T-helper 2 cell treated with Interferon-gamma antibody and Interleukin-4, amounts not matched to agents 5 μg/mL and 100 μg/mL, for 36 hours (primary cell): Measurements from ENCODE around the gene CORO2B.

Experiments used
- DNase-seq: peaks from one replicate; pipeline ENCODE4 v3.0.0; 2021; ENCODE audit warnings: low spot score
- H3K27ac Mint-ChIP-seq: one replicate; pipeline ENCODE4 v1.8.0; 2021; ENCODE audit warnings: mild to moderate bottlenecking, mixed read lengths
- H3K27me3 Mint-ChIP-seq: one replicate; pipeline ENCODE4 v1.8.0; 2021; ENCODE audit warnings: low read depth, mixed read lengths
- H3K36me3 Mint-ChIP-seq: one replicate; pipeline ENCODE4 v1.8.0; 2021; ENCODE audit warnings: low read depth, mixed read lengths
- H3K4me1 Mint-ChIP-seq: one replicate; pipeline ENCODE4 v1.8.0; 2021; ENCODE audit warnings: low read depth, mixed read lengths
- H3K4me3 Mint-ChIP-seq: one replicate; pipeline ENCODE4 v1.8.0; 2022; ENCODE audit warnings: mild to moderate bottlenecking, moderate library complexity, mixed read lengths
- H3K9me3 Mint-ChIP-seq: one replicate; pipeline ENCODE4 v1.8.0; 2021; ENCODE audit warnings: mixed read lengths

Gene CORO2B

DNA sequence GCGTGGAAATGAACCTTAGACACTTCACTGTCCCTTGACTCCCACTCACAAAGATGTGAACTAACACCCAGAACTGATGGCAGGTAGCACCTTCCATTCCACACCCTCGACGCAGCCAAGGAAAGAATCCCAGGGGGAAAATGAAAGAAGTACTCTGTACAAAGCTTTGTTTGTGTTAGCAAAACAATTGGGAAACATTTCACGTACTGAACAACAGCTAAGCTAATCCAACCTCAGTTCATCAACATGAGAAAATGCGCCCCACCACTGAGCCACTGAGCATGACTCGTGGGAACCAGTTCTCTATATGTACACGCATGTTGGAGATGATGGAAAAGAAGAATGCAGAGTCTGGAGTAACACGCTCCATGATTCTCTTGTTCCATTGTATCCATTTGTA lies 32.0 kb downstream of the CORO2B start:
- Mint-ChIP-seq H3K27ac (no peak overlapping the region), H3K36me3 (no peaks in the 10 kb centered on the region), H3K4me3 (no peak overlapping the region), H3K27me3 (peaks cover 4% of the 10 kb centered on the region), H3K9me3 (no peaks in the 10 kb centered on the region), H3K4me1 (no peaks in the 10 kb centered on the region)
- DNase-seq, result no peak

DNA sequence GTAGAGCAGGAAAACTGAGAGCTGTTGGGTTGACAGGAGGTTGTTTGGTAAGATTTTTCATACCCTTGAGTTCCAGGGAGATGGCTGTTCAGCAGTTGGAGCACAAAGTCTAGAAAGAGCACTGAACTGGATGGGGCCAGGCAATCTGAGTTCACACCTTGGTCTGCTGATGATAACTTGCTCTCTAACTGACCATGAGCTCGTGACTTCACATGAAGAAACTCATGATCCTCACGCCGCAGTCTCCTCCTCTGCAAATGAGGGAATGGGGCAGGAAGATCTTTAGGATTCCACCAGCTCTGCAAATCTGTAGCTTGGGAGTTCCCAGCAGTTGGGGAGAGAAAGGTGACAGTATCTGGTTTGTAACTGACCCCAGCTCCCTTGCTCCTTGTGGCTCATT lies 33.7 kb downstream of the CORO2B start:
- Mint-ChIP-seq H3K27me3 (peaks cover 4% of the 10 kb centered on the region), H3K4me3 (no peak overlapping the region), H3K4me1 (no peaks in the 10 kb centered on the region), H3K27ac (no peak overlapping the region), H3K9me3 (no peaks in the 10 kb centered on the region), H3K36me3 (no peaks in the 10 kb centered on the region)
- no peak for DNase-seq

DNA sequence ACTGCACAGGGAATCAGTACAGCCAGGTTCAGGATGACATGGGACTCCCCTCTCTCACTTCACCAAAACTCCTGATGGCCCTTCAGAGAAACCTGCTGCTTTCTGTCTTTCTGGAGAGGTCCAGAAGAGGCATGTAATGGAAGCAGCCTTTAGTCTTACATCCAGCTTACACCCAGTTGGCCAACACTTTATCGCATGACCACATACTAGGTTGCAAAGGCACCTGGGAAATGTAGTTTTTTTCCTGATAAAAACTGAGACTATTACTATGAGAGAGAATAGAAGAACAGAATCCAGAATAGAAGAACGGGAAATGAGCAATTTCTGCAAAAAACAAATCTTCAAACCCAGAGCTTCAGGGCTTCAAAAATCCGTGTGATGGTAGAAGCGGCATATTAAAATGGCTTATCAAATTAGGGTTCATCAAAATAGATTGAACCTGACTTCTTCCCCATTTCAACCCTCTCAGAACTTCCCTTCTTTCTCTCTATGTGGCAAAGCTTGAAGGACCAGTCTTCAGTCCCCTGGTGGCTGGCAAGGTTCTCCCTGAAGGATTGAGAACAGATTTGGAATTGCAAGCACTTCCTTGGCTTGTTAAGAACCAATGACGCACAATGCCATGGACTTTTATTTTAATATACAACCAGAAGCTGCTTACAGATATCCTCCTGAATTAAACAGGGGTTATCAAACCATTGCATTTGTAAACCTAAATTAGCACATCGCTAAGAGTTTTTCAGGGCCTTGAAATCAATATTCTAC lies 34.4 kb downstream of the CORO2B start:
- Mint-ChIP-seq H3K27ac (no peak overlapping the region), H3K4me1 (no peaks in the 10 kb centered on the region), H3K36me3 (no peaks in the 10 kb centered on the region), H3K27me3 (peaks cover 4% of the 10 kb centered on the region), H3K9me3 (no peaks in the 10 kb centered on the region), H3K4me3 (no peak overlapping the region)
- no peak for DNase-seq

DNA sequence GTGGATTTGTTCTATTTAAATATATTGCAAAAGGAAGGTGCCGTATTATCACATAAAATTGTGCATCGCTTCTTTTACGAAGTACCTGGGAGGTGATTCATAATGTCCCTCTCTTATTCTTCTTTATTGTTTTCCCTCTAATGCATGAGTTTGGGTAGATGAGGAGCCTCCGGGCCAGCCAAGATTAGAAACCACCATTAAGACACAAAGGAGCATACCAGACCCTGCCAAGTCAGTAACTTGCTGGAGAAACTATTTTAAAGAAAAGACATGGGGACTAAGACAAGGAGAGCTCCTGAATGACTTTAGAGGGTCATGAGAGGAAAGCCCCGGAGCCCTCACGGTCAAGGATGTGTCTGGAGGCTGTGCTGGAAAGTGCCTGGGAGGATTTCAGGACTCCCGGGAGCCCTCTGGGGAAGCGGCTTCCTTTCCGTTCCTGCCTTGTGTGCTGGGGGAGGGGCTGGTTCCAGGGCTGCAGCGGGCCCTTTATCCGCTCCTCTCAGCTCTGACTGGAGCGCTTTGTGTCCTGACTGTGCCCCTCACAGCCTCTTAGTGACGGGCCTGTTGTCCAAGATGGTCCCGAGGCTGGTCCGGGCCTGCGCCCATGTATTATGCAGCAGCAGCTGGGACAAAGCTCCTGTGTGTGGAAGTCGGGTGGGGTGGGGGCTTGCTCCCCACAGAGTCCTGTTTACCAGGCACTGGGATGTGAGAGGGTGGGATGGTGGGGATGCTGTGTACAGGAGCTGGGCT lies 35.7 kb downstream of the CORO2B start:
- DNase-seq, result no peak
- Mint-ChIP-seq H3K4me1 (no peaks in the 10 kb centered on the region), H3K27ac (no peak overlapping the region), H3K36me3 (no peaks in the 10 kb centered on the region), H3K4me3 (no peak overlapping the region), H3K9me3 (no peaks in the 10 kb centered on the region), H3K27me3 (peaks cover 4% of the 10 kb centered on the region)

DNA sequence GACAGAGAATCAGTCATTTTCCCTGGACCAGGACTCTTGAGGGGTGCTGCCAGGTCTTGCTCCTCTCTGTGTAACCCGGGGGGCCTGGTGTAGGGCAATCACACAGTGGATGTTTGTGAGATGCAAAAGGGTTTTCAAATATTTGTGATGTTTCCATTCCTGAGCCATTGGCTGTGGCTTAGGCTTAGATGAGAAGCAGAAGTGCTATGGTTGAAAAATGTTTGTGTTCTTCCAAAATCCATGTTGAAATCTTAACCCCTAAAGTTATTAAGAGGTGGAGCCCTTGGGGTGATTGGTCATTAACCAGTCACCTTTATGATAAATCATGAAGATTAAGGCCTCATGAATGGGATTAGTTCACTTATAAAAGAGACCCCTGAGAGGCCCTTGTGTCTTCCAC lies 36.5 kb downstream of the CORO2B start:
- no peaks in the 10 kb centered on the region for H3K9me3 Mint-ChIP-seq
- peaks cover 4% of the 10 kb centered on the region for H3K27me3 Mint-ChIP-seq
- no peaks in the 10 kb centered on the region for H3K36me3 Mint-ChIP-seq
- DNase-seq, result no peak
- no peak overlapping the region for H3K27ac Mint-ChIP-seq
- H3K4me1 Mint-ChIP-seq, result no peaks in the 10 kb centered on the region
- H3K4me3 Mint-ChIP-seq, result no peak overlapping the region

DNA sequence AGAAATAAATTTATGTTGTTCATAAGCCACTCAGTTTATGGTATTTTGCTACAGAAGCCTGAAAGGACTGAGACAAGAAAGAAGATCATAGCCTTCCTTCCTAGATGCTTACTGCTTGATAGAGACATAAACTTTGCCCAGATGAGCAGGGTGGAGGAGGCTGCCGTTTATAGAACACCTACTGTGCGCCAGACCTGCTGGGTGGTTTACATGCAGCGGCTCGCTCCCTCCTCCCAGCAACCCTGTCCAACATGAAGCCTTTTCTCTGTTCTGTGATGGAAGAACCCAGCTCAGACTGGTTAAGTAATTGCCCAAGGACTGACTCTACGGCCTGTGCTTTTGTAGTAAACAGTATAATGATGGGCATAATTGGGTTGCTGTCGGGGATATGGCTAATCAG lies 37.0 kb downstream of the CORO2B start:
- Mint-ChIP-seq H3K4me3 (no peak overlapping the region), H3K9me3 (no peaks in the 10 kb centered on the region), H3K27me3 (peaks cover 4% of the 10 kb centered on the region), H3K27ac (no peak overlapping the region), H3K4me1 (no peaks in the 10 kb centered on the region), H3K36me3 (no peaks in the 10 kb centered on the region)
- no peak for DNase-seq

DNA sequence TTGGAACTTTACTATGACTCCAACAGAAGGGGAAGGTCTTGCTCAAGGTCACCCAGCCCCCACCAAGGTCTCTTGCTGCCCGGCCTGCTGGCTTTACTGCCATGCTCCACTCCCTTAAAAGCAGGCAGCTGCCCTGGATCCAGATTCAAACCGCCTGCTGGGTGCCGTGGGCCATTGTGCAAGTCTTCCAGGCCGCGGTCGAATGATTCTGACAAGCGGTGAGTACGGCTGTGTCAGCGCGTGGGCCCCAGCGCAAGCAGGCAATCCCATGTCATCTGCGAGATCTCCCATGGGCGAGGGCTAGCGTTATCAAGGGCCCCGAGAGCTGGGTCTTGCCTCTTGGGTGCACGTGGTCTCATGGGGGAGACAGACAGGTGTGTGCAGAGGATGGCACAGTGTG lies 37.6 kb downstream of the CORO2B start:
- no peak for DNase-seq
- Mint-ChIP-seq H3K27ac (no peak overlapping the region), H3K36me3 (no peaks in the 10 kb centered on the region), H3K4me1 (no peaks in the 10 kb centered on the region), H3K27me3 (peaks cover 4% of the 10 kb centered on the region), H3K4me3 (no peak overlapping the region), H3K9me3 (no peaks in the 10 kb centered on the region)

DNA sequence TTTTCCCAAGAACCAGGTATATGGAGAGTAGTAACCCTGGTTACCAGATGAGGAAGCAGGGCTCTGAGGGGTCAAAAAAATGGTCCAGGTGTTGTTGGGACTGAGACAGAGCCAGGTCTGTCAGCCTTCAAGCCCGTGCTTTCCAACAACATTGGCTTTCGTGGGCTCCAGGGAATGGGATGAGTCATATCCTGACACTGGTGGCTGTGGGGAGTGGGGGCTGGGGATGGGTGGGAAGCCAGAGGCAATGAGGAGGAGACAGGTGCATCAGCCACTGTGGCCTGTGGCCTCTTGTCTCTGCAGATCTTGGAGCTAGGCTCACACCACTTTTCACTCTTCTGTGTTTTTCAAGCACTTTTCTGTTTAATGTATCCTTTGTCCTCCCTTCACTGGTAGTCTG lies 38.2 kb downstream of the CORO2B start:
- Mint-ChIP-seq H3K4me3 (no peak overlapping the region), H3K36me3 (no peaks in the 10 kb centered on the region), H3K27ac (no peak overlapping the region), H3K27me3 (peaks cover 4% of the 10 kb centered on the region), H3K9me3 (no peaks in the 10 kb centered on the region), H3K4me1 (no peaks in the 10 kb centered on the region)
- DNase-seq, result no peak

DNA sequence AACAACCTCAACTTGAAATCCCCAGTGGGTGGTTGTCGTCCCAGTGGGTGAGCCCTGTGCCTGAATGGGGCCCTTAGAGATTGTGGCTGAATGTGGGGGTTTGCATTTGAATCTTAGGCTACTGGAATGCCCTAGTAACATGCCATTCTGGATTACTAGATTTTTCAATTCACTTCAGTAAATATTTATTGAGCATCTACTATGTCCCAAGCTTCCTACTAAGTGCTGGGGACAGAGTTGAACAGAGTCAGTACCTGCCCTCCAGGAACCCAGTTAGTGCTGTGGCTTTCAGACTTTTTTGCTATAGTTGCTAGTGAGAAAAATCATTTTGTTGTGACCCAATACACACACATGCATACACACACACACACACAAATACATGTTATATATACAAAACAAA lies 39.0 kb downstream of the CORO2B start:
- no peaks in the 10 kb centered on the region for H3K9me3 Mint-ChIP-seq
- no peaks in the 10 kb centered on the region for H3K4me1 Mint-ChIP-seq

DNA sequence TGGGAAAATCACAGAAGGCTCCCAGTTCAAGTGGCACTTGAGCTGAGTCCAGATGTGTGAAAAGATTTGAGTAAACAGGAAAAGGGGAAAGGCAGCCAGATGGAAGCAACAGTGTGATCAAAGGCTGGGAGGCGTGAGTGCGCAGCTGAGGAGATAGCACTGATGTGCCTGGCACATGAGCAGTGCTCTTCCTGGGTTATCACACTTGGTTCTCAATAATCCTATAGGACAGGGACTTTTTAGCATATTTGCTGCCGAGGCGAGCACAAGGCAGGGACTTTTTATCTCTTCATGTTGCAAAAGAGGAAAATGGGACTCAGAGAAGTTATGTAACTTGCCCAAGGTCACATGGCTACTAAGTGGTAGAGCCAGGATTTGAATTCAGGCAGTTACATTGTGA lies 39.6 kb downstream of the CORO2B start:
- Mint-ChIP-seq H3K27ac (no peak overlapping the region), H3K9me3 (no peaks in the 10 kb centered on the region), H3K27me3 (no peaks in the 10 kb centered on the region), H3K4me1 (no peaks in the 10 kb centered on the region), H3K4me3 (no peak overlapping the region), H3K36me3 (no peaks in the 10 kb centered on the region)
- DNase-seq, result no peak

More for the DNA sequence above, 39.0 kb downstream of the CORO2B start:
- H3K36me3 Mint-ChIP-seq, result no peaks in the 10 kb centered on the region
- no peak overlapping the region for H3K27ac Mint-ChIP-seq
- no peaks in the 10 kb centered on the region for H3K27me3 Mint-ChIP-seq
- DNase-seq, result no peak
- H3K4me3 Mint-ChIP-seq, result no peak overlapping the region

DNA sequence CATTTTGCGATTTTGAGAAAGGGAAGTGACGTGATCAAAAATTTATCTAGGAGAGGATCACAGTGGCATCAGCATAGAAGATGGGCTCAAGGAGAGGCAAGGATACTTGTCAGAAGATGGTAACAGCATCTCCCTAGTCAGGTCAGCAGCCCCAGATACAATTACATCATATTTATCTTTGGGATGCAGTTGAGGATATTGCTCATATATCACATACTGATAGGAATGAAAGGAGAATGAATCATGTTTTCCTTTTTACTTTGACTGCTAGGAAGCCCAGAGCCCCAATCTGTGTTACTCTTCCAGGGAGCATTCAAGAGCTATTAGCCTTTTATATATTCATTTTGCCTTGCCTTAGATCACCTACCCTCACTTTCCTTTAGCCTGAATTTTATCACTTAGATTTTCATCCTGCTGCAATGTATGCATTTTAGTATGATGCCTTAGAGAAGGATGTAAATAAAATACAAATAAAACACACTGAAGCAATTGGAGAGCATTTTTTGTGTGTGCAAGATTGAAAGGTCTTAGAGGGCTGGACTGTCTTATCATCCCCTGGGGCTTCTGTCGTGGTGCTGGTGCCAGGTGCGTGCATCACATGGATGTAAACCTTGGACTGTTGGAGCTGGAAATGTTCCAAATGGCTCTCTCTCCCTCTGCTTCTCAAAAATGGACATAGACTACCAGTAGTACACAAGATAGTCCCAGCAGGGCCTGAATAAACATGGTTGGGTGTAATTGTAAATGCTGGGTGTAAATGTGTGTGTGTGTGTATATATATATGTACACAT lies 40.3 kb downstream of the CORO2B start:
- no peak for DNase-seq
- H3K4me1 Mint-ChIP-seq, result no peaks in the 10 kb centered on the region
- H3K27me3 Mint-ChIP-seq, result no peaks in the 10 kb centered on the region
- no peak overlapping the region for H3K27ac Mint-ChIP-seq
- H3K9me3 Mint-ChIP-seq, result no peaks in the 10 kb centered on the region
- H3K4me3 Mint-ChIP-seq, result no peak overlapping the region
- H3K36me3 Mint-ChIP-seq, result no peaks in the 10 kb centered on the region

DNA sequence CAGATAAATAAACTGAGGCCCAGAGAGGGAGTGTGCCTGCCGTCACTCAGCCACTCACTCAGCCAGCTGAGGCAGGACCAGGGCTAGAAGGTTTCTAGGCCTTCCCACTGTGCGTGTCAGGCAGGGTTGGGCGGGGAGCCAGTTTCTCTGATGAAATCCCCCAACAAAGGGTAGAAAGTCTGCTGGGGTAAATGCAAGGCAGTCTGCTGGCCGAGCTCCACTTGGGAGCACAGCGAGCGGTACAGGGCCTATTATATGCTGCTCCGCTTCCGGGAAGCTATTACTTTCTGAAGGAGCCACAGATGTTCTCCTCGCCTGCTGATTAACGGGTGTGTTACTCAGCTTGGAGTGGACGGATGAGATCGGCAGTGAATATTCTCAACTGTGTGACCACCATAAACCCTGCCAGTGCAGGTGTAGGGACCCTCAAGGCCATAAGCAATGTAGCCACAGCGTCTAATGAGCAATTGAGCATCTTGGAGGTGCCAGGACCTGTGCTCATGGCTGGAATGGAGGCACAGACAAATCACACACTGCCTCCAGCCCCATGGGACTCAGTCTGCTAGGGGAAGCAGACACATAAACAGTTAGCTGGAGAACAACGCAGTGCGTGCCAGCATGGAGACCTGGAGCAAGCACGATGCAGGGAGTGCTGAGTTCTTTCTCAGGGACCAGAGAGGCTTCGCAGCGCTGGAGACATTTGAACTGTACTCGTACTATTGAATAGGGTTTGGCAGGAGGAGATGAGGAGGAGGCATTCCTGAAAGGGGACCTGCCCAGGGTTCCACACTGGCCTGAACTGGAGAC lies 42.1 kb downstream of the CORO2B start:
- H3K27ac Mint-ChIP-seq, result no peak overlapping the region
- no peaks in the 10 kb centered on the region for H3K27me3 Mint-ChIP-seq
- DNase-seq, result no peak

DNA sequence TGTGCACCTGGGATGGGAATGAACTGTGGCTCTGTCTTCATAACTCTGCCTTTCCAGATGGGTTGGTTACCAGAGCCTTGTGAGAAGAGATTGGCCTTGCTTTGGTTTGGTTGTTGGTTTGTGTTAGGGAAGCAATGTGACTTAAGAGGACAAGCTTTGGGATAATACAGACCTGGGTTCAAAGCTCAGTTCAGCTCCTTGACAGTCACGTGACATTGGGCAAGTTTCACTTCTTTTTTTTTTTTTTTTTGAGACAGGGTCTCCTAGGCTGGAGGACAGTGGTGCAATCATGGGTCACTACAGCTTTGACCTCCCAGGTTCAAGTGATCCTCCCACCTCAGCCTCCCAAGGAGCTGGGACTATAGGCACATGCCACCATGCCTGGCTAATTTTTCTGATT lies 42.7 kb downstream of the CORO2B start:
- H3K4me1 Mint-ChIP-seq, result no peaks in the 10 kb centered on the region
- no peak overlapping the region for H3K4me3 Mint-ChIP-seq
- H3K27ac Mint-ChIP-seq, result no peak overlapping the region

More for the DNA sequence above, 42.1 kb downstream of the CORO2B start:
- Mint-ChIP-seq H3K36me3 (no peaks in the 10 kb centered on the region), H3K4me1 (no peaks in the 10 kb centered on the region), H3K9me3 (no peaks in the 10 kb centered on the region), H3K4me3 (no peak overlapping the region)

More for the DNA sequence above, 42.7 kb downstream of the CORO2B start:
- no peak for DNase-seq
- Mint-ChIP-seq H3K27me3 (no peaks in the 10 kb centered on the region), H3K36me3 (no peaks in the 10 kb centered on the region), H3K9me3 (no peaks in the 10 kb centered on the region)
